GM19397 (cell line): ENCODE results near the gene VAT1L.

Experiments
- ATAC-seq: cut with Tn5 transposase; IDR thresholded peaks from one replicate; pipeline ENCODE4 v1.9.1; 2021; ENCODE audit warnings: mild to moderate bottlenecking, moderate library complexity; ENCODE audit not compliant: unreplicated experiment

VAT1L gene

DNA sequence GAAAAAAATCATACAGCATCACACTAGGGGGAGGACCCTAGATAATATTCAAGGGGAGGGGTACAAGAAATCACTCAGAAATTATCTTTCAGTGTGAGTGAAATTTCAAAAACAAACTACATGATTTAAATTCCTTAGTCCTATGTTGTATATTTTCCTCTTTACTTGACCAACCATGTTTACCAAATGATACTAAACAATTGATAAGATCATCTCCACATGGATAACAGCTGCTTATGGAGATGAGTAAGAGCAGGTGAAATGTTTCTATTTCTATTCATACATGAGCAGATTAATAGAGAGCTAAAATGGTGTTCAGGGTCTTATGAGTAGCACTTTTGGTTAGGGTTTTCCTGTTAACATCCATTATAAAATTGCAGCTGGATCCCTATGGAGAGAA, 7.3 kb upstream of the VAT1L start:
- no peak for ATAC-seq

DNA sequence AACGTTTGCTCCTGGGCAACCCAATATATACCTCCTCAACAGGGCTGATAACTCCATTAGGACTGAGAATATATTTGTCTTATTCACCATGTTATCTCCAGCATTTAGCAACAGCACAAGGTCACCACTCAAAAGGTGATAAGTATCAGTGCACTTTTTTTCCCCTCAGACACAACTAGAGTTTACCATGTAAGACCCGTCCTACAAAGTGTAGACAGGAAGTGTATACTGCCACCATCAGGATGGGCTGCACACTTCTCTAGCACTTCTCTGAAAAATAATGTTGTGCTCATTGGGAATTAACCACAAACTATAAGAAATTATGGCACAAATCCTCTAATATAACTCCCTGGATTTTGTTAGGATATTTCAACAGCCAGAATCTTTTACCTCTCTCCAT, 5.7 kb upstream of the VAT1L start:
- ATAC-seq, result no peak

DNA sequence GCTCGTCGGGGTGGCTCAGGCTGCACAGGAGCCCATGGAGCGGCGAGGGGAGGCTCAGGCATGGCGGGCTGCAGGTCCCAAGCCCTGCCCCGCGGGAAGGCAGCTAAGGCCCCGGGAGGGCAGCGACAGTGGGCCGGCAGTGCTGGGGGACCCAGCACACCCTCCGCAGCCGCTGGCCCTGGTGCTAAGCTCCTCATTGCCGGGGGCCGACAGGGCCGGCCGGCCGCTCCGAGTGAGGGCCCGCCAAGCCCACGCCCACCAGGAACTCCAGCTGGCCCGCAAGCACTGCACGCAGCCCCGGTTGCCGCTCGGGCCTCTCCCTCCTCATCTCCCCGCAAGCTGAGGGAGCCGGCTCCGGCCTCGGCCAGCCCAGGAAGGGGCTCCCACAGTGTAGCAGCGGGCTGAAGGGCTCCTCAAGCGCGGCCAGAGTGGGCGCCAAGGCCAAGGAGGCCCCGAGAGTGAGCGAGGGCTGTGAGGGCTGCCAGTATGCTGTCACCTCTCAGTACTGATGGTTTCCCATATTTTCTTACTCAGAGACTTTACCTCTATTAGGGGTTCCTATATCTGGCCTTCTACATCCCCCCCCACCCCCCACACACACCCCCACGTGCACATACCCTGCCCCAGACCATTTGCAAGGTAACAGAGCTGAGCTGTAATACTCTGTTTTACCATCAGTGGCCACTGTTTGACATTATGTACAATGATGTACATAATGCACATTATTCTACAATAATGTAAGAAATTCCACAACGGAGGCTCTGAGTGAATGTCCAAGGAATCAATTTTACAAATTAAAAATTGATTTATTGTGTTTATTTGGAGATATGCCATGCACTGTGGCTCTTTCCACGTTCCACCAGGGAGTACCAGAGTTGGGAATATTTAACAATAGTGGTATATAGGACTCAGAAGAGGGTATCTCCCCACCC, 3.7 kb upstream of the VAT1L start:
- ATAC-seq, result no peak

DNA sequence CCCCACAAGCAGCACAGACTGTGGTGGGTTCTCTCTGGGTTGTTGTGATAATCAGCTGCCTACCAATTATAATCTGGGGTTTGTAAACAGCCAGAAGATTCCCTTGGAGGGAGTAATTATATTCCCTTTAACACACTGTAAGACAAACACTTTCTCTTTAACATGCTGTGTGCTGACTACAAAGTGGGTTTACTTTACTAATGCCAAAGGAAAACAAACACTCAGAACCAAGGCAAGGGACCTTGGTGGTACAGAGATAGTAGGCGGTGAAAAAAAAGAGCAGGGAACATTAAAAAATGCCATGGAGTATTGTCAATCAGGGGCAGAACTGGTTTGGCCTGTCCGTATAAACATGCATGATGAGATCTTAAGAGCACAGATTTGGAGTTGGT, 3.0 kb upstream of the VAT1L start:
- ATAC-seq, result no peak

DNA sequence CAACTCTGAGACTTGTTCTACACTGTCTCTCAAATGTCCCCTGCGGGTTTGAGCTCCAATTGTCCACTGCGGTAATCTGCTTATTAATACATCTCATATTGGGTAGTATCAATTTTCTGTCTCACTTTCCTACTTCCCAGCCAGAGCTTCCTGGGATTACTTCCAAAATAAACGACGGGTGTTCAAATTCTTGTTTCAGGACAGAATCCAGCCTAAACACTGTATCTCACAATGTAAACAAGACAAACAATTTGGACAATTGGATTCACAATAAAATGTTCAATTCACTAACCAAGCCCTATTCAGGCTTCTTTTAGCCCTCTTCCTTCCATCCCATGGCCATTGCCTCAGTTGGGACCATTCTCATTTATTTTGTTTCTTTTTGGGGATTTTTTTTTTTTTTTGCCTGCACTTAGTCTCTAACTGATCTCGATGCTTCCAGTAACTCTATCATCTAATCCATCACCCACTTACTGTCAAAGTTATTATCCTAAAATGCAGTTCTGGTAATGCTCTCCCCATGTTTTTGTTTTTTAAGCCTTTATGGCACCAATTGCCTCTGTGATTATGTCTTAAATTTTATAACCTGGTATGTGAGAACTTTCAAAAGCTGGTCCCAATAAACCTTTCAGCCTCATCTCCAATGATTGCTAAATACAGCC, 2.0 kb upstream of the VAT1L start:
- ATAC-seq, result no peak

DNA sequence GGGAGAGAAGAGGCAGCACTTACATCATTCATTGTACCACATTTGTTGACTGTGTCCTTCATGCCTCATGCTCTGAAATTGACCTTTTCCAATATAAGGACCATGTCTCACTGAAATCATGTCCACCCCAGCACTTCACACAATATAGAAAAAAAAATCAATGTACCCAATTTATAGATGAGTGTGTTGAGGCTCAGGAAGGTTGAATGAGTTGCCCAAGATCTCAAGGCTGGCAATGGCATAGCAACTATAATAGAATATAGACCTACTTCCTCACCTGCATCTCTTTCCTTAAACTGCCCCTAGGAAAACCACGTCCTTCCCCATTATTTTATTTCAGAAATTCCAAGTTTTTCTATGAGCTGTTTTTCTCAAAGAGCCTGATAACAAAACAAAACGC, 912 bp upstream of the VAT1L start:
- ATAC-seq, result no peak

DNA sequence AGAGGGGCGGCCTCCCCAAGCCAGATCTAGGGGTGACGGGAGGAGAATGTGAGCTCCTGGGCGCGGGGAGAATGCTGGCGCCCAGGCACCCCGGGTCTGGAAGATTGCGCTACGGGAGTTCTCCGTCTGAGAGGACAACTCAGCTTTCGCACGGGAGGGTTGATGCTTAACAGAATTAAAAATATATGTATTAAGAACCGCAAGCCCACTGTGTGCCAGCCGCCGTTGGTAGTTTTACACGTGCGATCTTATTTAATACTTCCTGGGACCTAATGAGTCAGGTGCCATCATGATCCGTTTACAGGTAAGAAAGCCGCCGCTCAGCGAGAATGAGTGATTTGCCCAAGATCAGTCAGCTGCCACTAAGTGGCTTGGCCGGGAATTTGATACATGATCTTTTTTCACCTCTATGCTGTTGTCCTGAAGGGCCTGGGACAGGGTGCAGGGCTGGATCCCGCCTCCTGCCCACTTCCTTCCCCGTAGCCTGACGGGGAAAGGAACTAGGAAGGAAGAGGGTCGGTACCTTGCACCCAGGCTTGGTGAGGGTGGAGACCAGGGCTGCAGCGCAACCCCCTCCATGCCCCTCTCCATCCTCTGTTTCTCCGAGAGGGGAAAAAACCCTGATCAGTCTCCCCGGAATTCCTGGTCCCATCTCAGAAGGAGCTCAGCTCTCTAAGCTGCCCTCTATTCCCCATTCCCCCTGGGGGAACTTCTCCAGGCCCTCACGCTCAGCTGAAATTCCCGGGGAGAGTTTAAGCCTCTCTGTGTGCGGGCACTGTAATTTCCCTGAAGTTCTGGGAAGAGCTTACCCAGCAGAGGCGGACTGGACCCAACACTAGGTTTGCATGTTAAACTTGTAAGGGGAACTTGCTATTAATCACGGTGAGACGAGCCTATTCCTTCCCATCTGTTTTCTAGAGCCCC, 983 bp downstream of the VAT1L start:
- no peak for ATAC-seq

DNA sequence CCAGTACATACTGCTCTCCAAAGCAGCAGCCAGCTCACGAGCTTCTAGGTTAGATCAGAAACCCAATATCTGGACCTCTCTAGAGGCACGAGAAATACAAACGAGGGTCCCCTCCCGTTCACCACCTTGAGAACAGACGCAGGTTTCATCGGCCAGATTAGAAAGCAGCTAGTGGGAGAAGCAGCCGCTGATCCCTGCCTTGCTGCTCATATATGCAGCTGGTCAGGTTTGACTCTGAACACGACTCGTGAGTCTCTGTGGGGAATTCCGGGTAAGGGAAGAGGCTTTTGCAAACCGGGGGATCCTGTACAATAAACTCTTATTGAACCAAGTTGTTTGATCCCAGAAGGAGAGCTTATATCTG, 1.6 kb downstream of the VAT1L start:
- no peak for ATAC-seq

DNA sequence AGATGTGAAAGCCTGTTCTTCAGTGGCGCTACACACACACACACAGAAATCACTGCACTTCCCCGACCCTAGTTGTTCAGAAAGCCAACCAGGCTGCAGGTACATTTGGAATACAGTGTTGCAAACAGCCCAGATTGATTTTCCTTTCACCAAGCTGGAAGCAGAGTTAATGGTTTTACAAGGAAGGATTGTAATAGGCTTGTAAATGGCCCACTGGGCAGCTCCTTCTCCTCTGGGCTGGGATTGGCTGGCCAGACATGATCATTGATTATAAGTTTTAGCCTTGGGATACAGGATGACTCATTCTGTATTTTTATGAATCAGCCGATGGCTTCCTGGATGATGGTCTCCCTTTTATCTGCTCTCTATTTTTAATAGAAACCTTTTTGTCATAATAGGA, 2.5 kb downstream of the VAT1L start:
- ATAC-seq, result no peak

DNA sequence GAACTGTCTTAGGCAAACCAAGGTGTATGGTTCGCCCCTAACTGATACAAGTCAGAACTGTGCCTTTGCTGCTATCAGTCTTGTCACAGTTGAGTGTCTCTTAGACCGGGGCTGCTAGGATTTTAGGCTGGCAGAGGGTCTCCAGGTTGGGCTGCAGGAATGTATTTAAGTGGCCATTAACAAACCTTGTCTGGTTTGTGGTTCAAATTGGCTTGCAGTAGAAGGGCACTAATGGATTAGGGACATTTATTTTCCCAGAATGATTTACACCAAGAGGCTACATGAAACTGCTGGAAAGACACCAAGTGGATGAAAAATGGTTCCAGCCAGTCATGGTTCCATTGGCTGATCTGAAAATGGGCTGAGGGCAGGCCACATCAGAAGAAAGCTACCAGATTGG, 5.1 kb downstream of the VAT1L start:
- ATAC-seq, result no peak

DNA sequence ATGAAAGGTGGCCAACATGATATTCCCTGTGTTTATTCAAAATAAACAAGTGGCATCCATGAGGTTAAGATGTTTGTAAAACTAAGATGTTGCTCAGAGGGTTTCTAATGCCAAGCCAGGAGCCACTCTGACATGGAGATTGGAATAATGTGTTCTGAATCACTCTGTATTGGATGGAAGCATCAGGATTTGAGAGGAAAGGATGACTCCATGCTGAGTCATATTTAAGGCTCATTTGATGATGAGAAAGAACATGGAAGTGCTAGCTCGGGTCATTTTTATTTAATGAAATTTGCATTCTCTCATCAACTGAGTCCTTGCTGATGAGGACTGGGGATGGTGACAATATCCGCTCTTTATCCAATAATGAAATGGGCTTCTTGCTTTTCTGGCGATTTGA, 6.2 kb downstream of the VAT1L start:
- no peak for ATAC-seq

DNA sequence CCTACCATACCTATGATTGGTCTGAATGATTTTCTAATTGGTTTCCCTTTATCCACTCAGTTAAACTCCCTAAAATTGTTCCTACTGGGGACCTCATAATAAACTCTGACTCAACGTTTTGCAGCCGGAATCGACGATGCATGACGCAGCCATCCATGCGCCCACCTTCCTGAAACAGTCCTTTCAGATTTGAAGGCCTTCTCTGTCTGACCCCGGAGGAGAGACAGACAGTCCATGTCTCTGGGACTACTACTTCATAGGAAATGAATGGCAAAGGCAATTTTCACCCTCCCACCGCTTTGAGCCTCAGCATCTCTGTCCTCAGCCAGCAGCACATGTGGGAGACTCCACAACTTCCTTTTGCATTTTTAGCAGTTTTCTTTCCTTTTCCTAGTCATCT, 13.5 kb downstream of the VAT1L start:
- ATAC-seq, result no peak

DNA sequence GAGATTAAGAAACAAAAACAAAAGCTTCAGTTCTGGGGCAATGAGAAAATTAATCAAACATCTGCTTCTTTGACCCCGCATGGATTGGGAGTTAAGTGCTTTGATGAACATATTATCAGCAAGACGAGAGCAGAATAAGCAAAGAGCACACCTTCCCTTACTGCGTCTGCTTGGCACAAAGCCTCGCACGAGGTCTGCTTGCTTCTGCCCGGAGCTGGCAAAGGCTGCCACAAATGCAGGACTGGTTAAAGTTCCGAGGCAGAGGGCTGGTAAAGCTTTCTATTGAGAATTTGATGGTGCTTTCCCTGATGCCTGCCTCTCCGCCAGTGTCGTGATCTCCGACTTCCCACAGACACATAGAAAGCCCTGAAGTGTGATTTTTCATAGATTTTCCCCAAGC, 17.0 kb downstream of the VAT1L start:
- ATAC-seq, result no peak

DNA sequence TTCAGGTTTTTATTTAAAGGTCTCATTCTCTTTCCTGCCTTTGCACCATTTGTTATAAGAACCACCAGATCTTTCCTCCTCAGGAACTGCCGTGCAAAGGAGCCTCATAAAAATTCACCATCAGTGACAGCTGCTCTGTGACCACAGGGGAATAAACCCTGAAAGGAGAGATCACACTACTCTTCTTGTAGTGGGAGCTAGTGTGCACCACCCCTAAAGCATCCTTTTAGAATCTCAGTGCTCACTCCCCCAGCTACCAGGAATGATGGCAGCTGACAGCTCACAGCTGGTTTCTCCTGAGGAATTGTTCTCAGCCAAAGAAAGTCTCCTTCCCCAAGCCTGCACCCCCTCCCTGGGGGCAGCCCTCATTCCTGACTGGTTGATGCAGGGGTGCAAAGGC, 18.7 kb downstream of the VAT1L start:
- no peak for ATAC-seq

DNA sequence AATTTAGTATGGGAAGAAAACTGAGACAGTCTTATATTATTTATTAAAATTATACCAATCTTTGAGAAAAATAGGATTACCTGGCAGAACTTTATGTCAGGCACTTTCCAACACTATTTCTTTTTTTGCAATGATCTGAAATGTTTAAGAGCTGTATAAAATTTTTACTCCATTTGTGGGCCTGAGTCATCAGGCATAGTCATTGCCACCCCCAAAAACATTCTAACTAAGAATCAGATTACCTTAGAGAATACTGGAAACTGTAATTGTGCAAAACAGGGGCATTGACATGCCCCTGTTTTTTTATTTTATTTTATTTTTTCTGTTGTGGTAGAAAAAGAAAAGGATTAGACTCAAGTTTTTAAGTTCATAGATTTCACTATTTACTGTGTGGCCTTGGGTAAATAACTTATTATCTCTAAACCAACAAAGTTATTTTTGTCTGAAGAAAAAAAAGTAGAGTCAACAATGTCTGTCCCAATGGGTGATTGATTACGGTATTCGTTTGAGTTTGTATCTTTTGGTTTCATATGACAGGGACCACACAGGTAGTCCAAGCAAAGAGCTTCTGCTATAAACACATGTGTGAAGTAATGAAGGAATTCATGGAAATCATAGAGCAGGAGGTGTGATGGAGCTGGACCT, 24.6 kb downstream of the VAT1L start:
- no peak for ATAC-seq

DNA sequence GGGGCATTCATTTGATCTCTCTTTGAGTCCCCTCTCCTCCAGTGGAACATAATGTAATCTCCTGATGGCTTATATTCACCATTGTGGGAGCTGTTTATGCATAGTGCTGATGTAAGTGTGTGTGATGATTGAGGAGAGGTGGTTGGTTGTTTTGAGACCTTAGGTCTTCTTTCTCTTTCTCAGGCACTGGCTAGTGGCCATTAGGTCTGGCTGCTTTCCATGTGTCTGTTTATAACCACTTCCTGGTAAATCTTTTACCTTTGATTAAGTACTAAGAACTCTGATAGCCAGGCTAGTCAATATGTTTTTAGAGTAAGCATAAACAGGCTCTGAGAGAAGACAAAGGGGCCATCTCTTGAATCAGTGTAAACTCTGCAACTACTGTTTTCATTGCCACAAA, 27.9 kb downstream of the VAT1L start:
- no peak for ATAC-seq

DNA sequence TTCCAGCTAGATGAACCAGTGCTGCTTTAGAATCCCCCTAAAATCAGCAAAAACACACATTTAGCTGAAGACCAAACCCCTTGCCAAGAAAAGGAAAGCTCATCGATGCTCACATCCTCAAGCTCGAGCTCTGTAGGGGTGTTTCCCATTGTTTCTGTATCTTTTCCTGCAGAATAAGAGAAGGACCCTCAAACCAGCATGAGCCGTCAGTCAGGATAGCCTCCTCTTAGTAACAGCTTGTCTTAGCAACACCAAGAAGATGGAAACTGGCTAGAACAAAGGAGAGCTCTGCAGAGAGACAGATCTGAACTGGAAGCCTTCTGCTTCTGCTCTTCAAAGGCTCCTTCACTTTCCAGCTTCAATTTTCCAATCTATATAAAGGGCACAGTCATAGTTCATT, 32.0 kb downstream of the VAT1L start:
- ATAC-seq, result no peak

DNA sequence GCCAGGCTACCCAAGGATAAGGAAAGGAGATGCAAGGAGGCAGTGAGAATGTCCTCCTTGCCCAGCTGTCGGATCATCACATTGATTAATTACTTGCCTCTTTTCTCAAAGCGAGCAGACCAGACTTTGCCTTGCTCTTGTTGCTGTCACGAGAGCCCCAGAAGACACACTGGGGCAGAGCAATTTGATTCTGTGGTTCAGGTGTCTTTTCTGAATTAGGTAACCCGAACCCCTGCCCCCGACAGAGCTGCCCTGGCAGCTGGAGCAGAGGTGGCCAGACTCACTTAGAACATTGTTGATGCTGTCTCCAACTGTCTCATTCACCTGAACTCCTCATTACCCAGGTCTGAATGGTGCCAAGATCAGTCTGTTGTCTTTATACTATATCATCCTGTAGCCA, 34.3 kb downstream of the VAT1L start:
- ATAC-seq, result no peak

DNA sequence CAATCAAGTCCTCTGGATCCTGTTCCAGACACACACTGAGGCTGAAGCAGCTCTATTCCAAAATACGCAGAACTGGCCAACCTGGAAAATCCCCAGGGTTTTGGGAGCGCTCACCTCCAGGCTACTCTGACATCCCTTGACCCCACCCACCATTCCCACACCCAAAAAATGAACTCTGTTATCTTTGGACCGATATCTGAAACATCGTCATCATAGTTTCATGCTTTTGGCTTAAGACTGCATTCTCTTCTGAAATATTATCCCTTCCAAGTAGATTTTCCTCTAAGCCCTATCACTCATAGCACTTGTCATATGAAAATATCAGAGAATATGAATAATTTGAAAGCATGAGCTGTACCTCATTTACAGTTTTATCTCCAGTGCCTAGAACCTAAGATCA, 34.7 kb downstream of the VAT1L start:
- ATAC-seq, result no peak

DNA sequence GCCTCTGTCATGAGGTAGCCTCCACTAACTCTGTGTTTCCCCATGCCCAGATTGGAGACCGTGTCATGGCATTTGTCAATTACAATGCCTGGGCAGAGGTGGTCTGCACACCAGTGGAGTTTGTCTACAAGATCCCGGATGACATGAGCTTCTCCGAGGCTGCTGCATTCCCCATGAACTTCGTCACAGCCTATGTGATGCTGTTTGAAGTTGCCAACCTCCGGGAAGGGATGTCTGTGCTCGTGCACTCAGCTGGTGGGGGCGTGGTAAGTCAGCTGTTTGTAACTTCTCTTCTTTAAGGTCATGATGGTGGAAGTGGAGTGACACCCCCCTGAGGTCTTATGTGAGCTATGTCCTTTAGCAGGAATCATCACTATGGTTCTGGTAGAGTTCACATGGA, 36.8 kb downstream of the VAT1L start:
- ATAC-seq, result no peak

DNA sequence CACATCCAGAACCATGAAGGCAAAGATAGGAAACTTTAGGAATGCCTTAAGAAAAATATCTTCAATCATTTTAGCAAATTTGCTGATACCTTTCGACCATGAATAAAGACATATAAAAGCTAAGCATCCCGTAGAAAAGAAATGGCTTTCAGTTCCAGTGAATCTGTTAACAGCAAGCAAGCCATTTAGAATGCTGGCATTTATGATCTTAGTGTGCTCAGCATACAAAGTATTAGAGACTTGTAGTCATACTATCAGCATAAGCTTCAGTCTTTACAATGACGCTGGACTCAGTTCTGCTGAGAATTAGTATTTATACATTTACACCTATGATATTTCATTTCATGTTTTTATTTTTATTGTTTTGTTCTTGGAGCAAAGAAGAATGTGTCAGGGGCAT, 38.7 kb downstream of the VAT1L start:
- ATAC-seq, result no peak
